Karpas-422 (cell line): ENCODE results near the gene MAPK12. TPM values are rescaled to one million over a fixed set of nuclear protein-coding genes. Genes with fewer than 3 reads are reported as not detected.
"Not testable (repeated sequence)": the region's sequence is repeated elsewhere in the genome, so short reads cannot be mapped to it uniquely, and the experiment has no call there.

Experiments
- DNase-seq: peaks from one replicate; pipeline ENCODE4 v3.0.0-alpha.2; 2015
- H2AFZ ChIP-seq: fragments of 200-600 bp; sonication (generic); 2 replicates; pipeline ENCODE4 v1.6.1; 2014; ENCODE audit warnings: antibody characterized with exemption, low read length, mixed read lengths
- H3K27ac ChIP-seq: fragments of 200-600 bp; sonication (generic); 2 replicates; pipeline ENCODE4 v1.5.1; 2014; ENCODE audit warnings: mild to moderate bottlenecking, low read length, moderate library complexity
- H3K27me3 ChIP-seq: fragments of 200-600 bp; sonication (generic); 2 replicates; pipeline ENCODE4 v1.6.1; 2014; ENCODE audit warnings: low read length, mixed read lengths
- H3K36me3 ChIP-seq: fragments of 200-600 bp; sonication (generic); 2 replicates; pipeline ENCODE4 v1.6.1; 2014; ENCODE audit warnings: low read length, mixed read lengths; ENCODE audit not compliant: insufficient read depth
- H3K4me1 ChIP-seq: fragments of 200-600 bp; sonication (generic); 2 replicates; pipeline ENCODE4 v1.6.1; 2014; ENCODE audit warnings: mild to moderate bottlenecking, low read length, mixed read lengths
- H3K4me2 ChIP-seq: fragments of 200-600 bp; sonication (generic); 2 replicates; pipeline ENCODE4 v1.6.1; 2014; ENCODE audit warnings: low read length, low read depth, mild to moderate bottlenecking; ENCODE audit not compliant: poor library complexity, severe bottlenecking
- H3K4me3 ChIP-seq: fragments of 200-600 bp; sonication (generic); 2 replicates; pipeline ENCODE4 v1.5.1; 2014; ENCODE audit warnings: mild to moderate bottlenecking, antibody characterized with exemption, low read length, mixed read lengths
- H3K79me2 ChIP-seq: fragments of 200-600 bp; sonication (generic); 2 replicates; pipeline ENCODE4 v1.6.1; 2014; ENCODE audit warnings: mild to moderate bottlenecking, low read length, mixed read lengths
- H3K9ac ChIP-seq: fragments of 200-600 bp; sonication (generic); 2 replicates; pipeline ENCODE4 v1.6.0; 2014; ENCODE audit warnings: low read length
- H3K9me2 ChIP-seq: fragments of 200-600 bp; sonication (generic), shearing (Covaris generic); replicated peaks from 2 replicates; pipeline ENCODE4 v1.6.0; 2014; ENCODE audit warnings: mild to moderate bottlenecking, low read length, moderate library complexity; ENCODE audit not compliant: insufficient read depth
- H3K9me3 ChIP-seq: fragments of 300-700, 200-600 bp; sonication (generic); 2 replicates; pipeline ENCODE4 v1.6.1; 2014; ENCODE audit warnings: low read length, mixed read lengths
- H4K20me1 ChIP-seq: fragments of 200-600 bp; sonication (generic); 2 replicates; pipeline ENCODE4 v1.6.1; 2014; ENCODE audit warnings: mild to moderate bottlenecking, antibody characterized with exemption, low read length, low read depth; ENCODE audit not compliant: insufficient read depth
- total RNA-seq: library from RNA; depleted of rRNA; stranded (reverse); fragments of >200 nt; shearing (Covaris generic); gene quantifications from 2 replicates; pipeline ENCODE4 v1.2.3, GENCODE V29; 2014; ENCODE audit warnings: low replicate concordance

The MAPK12 gene
- total RNA-seq, 1 experiment from 2014 or later, result 45.4 TPM

DNA sequence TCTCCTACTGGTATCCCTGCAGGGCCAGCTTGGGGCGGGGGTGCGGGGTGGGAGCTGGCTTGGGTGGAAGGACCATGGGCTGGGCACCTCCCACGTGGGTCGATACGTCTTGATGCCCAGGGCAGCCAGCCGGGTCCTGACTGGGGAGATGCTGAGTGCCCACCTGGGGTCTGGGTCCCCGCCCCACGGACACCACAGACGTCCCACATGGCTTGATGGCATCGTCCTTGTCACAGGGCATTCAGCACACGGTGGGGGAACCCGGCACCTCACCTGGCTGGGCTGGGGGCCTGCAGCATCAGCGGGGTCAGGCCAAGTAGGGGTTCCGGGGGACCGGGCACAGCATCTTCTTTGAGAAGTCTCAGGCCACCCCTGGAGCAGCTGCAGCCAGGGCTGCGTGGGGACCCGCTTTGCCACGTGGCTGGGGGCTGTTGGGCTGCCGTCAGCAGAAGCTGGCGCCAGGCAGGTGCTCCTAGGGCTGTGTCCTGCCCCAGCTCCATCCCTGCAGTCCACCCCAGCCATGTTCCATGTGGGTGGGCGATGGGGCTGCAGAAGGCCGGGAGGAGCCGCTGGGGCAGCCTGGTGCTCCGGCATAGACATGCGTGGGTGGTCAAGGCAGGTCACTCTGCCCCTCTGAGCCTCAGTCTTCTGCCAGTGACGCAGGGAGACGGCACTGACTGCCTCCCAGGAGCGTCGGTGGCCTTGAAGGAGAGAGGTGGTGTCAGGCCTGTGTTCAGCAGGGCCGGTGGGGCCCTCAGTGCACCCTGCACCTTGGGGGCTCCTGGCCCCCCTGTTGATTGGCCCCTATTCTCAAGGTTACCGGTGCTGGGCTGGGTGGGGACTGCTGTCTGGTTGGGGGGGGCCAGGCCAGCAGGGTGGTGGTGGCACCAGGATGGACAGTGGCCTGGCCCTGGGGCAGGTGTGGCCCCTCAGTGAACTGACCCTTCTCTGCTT, 52.3 kb downstream of the MAPK12 start:
- H3K4me2 ChIP-seq, result no peak overlapping the region
- H3K4me3 ChIP-seq, result no peak overlapping the region
- peaks cover 11% of the 10 kb centered on the region; the same call in 1 of the 2 replicates for H4K20me1 ChIP-seq
- peak overlapping the region; percentile 45 for H3K9ac ChIP-seq
- peaks cover 36% of the 10 kb centered on the region for H3K79me2 ChIP-seq
- H3K4me1 ChIP-seq, result peaks cover 55% of the 10 kb centered on the region
- no peaks in the 10 kb centered on the region for H3K9me3 ChIP-seq
- peak overlapping the region; percentile 87 for H3K27ac ChIP-seq
- peaks cover 30% of the 10 kb centered on the region; the same call in 1 of the 2 replicates for H3K36me3 ChIP-seq
- no peak for DNase-seq
- no peak overlapping the region for H2AFZ ChIP-seq
- H3K27me3 ChIP-seq, result no peaks in the 10 kb centered on the region
- H3K9me2 ChIP-seq, result no peaks in the 10 kb centered on the region

DNA sequence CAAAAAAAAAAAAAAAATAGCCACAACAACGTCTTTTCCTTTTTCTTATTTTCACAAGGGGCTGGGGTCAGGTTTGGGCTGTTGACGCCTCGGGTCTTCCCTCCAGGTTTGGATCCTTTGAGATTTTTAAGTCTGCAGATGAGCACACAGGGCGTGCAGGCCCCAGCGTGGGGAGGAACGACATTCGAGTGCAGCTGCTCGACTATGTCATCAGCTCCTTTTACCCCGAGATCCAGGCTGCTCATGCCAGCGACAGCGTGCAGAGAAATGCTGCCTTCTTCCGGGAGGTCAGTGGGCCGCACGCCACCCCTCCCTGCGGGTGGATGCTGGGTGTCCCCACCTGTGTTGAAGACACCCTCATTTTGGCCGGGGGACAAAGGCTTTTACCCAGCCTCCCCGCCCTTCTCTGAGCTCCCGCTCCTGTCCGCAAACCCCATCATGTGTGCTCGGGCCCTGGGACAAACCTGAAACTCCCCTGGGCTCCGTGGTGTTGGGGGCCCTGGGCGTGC, 53.0 kb downstream of the MAPK12 start:
- Histone ChIP-seq H3K9me3 (no peaks in the 10 kb centered on the region), H3K4me1 (peaks cover 61% of the 10 kb centered on the region), H2AFZ (no peak overlapping the region), H3K9ac (no peak overlapping the region), H3K27me3 (no peaks in the 10 kb centered on the region), H4K20me1 (peaks cover 11% of the 10 kb centered on the region; the same call in 1 of the 2 replicates), H3K9me2 (no peaks in the 10 kb centered on the region), H3K36me3 (peaks cover 27% of the 10 kb centered on the region; the same call in 1 of the 2 replicates), H3K79me2 (peaks cover 36% of the 10 kb centered on the region), H3K4me3 (no peak overlapping the region), H3K4me2 (no peak overlapping the region), H3K27ac (peak overlapping the region; percentile 87)
- DNase-seq, result no peak

DNA sequence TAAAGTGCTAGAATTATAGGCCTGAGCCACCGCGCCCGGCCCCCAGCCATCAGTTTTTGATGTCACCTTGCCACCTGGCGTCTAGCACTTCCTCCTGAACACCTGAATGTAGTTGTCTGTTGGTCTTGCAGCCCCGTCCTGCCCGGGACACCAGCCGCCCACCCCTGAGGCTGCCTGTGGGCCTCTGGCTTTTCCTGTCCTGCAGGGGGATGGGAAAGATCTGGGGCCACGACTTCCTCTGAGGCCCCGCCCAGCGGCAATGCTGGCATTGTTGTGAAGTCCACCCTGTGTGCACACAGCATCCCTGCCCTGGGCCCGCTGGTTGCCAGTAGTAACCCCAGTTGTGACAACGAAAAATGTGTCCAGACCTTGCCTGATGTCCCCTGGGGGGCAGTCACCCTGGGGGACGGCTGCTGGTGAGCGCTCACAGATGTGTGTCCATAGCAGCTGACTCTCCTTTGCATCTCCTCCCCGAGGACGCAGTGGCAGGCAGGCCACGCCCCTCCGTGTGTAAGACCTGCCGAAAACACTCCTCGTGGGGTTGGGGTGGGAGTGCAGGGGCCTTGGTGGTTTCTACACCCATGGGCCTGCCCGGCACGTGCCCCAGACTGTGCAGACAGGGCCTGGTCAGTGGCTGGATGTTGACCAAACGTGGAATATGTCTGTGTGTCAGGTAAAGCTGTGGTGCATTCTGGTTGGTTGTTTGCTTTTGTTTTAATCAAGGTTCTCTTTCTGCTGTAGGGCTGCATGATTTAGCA, 53.9 kb downstream of the MAPK12 start:
- peaks cover 11% of the 10 kb centered on the region; the same call in 1 of the 2 replicates for H4K20me1 ChIP-seq
- no peaks in the 10 kb centered on the region for H3K27me3 ChIP-seq
- H3K27ac ChIP-seq, result peak overlapping the region; percentile 87
- peaks cover 24% of the 10 kb centered on the region; the same call in 1 of the 2 replicates for H3K36me3 ChIP-seq
- DNase-seq, result peak; percentile 92
- H2AFZ ChIP-seq, result no peak overlapping the region
- H3K4me3 ChIP-seq, result no peak overlapping the region; the same call in 1 of the 2 replicates
- peaks cover 38% of the 10 kb centered on the region for H3K79me2 ChIP-seq
- H3K9me3 ChIP-seq, result no peaks in the 10 kb centered on the region
- peaks cover 70% of the 10 kb centered on the region for H3K4me1 ChIP-seq
- H3K9ac ChIP-seq, result peak overlapping the region; percentile 42
- no peaks in the 10 kb centered on the region for H3K9me2 ChIP-seq
- peak overlapping the region; percentile 30 for H3K4me2 ChIP-seq

DNA sequence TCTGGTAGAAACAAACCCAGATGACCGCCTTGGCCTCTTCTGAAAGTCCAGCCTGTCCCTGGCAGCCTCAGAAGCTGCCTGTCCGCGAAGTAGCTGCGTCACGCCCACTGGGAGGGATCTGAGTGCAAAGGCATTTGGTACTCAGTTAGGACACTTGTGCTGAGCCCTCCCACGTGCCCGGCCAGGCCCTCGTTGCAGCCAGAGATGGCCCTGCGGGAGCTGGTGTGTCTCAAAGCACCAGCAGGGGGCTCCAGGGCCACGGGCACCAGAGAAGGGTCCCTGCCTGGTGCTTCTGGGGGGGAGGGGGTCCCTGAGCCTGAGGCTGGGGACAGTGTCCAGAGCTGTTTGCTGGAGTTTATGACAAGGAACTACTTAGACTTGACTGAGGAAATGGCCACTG, 54.9 kb downstream of the MAPK12 start:
- Histone ChIP-seq H3K4me3 (no peak overlapping the region; the same call in 1 of the 2 replicates), H3K9me2 (no peaks in the 10 kb centered on the region), H3K4me2 (peak overlapping the region; percentile 30), H3K9me3 (no peaks in the 10 kb centered on the region), H3K27ac (peak overlapping the region; percentile 87), H2AFZ (no peak overlapping the region), H4K20me1 (peaks cover 7% of the 10 kb centered on the region; the same call in 1 of the 2 replicates), H3K9ac (peak overlapping the region; percentile 42), H3K27me3 (no peaks in the 10 kb centered on the region), H3K79me2 (peaks cover 41% of the 10 kb centered on the region), H3K4me1 (peaks cover 75% of the 10 kb centered on the region), H3K36me3 (peaks cover 18% of the 10 kb centered on the region; the same call in 1 of the 2 replicates)
- peak; percentile 70 for DNase-seq

DNA sequence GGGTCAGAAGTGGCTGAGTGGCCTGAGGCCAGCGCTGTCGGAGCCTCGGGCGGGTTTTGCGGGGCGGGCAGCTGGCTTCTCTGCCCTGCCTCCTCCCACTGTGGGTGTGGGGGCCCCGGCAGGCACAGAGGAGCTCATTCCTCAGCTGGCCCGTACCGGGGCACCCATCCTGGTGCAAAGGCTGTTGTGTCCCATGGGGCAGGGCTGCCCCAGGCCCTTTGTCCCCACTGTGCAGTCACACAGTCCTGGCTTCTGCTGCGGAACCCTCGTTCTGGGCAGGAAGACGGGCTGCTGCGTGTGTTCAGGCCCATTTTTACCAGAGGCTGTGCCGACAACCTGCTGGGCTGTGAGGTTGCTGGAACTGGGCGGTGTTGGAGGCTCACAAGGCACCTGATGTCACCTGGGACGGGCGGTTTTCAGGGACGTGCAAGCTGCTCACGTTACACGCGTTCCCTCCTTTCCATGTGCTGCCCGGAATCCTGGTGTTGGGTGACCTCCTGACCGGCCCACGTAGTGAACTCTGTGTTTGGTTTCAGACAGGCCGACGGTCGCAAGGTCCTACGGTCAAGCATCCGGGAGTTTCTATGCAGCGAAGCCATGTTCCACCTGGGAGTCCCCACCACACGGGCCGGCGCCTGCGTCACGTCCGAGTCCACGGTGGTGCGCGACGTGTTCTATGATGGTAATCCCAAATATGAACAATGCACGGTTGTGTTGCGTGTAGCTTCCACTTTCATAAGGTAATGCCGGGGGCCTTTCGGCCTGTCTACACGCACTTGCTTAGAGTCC, 55.5 kb downstream of the MAPK12 start:
- Histone ChIP-seq H3K9ac (0 out of 2 replicates have a peak overlapping the region, but pooled peaks have one; percentile 42), H3K9me3 (no peaks in the 10 kb centered on the region), H2AFZ (no peak overlapping the region), H3K36me3 (peaks cover 13% of the 10 kb centered on the region; the same call in 1 of the 2 replicates), H3K4me3 (no peak overlapping the region; the same call in 1 of the 2 replicates), H3K4me2 (peak overlapping the region; percentile 30), H4K20me1 (peaks cover 7% of the 10 kb centered on the region; the same call in 1 of the 2 replicates), H3K4me1 (peaks cover 75% of the 10 kb centered on the region), H3K27ac (peak overlapping the region; percentile 87), H3K27me3 (no peaks in the 10 kb centered on the region), H3K79me2 (peaks cover 40% of the 10 kb centered on the region), H3K9me2 (no peaks in the 10 kb centered on the region)
- DNase-seq, result no peak

DNA sequence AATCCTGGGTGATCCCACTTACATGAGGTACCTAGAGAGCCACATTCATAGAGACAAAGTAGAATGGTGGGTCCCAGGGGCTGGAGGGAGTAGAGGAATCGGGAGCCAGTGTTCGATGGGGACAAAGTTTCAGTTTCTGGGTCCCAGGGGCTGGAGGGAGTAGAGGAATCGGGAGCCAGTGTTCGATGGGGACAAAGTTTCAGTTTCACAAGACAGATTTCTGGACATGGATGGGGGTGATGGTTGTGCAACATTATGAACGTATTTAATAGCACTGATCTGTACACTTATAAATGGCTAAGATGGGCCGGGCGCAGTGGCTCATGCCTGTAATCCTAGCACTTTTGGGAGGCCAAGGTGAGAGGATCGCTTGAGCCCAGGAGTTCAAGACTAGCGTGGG, 56.5 kb downstream of the MAPK12 start:
- H3K4me3 ChIP-seq, H3K9me3 ChIP-seq, H4K20me1 ChIP-seq, H3K9me2 ChIP-seq, H2AFZ ChIP-seq, H3K36me3 ChIP-seq, DNase-seq, H3K9ac ChIP-seq, H3K27me3 ChIP-seq, H3K4me2 ChIP-seq: not testable (repeated sequence)
- H3K4me1 ChIP-seq, result peaks cover 78% of the 10 kb centered on the region
- H3K27ac ChIP-seq, result peak overlapping the region; percentile 42
- H3K79me2 ChIP-seq, result peaks cover 33% of the 10 kb centered on the region

DNA sequence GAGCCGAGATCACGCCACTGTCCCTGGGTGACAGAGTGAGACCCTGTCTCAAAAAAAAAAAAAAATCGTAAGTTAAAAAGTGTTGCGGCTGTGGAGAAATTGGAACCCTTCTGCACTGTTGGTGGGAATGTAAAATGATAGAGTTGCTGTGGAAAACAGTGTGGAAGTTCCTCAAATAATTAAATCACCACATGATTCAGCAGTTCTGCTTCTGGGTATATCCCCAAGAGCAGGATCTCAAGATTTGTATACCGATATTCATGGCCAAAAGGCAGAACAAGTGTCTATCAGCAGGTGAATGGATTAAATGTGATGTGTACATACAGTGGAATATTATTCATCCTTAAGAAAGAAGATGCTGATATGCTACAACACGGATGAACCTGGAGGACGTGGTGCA, 56.9 kb downstream of the MAPK12 start:
- Histone ChIP-seq H3K9me3 (no peaks in the 10 kb centered on the region), H2AFZ (no peak overlapping the region), H3K27me3 (no peaks in the 10 kb centered on the region), H3K9ac (no peak overlapping the region), H3K4me1 (peaks cover 78% of the 10 kb centered on the region), H4K20me1 (peaks cover 3% of the 10 kb centered on the region; the same call in 1 of the 2 replicates), H3K79me2 (peaks cover 30% of the 10 kb centered on the region), H3K4me2 (no peak overlapping the region), H3K9me2 (no peaks in the 10 kb centered on the region), H3K27ac (peak overlapping the region; percentile 42), H3K36me3 (peaks cover 6% of the 10 kb centered on the region; the same call in 1 of the 2 replicates), H3K4me3 (no peak overlapping the region)
- no peak for DNase-seq
